Epidermal melanocyte (primary cell): ENCODE results near the gene CSMD2.

ENCODE experiments used
- DNase-seq: peaks from one replicate; pipeline ENCODE4 v3.0.0; 2011; ENCODE audit warnings: low spot score; ENCODE audit not compliant: insufficient read length

CSMD2 gene

DNA sequence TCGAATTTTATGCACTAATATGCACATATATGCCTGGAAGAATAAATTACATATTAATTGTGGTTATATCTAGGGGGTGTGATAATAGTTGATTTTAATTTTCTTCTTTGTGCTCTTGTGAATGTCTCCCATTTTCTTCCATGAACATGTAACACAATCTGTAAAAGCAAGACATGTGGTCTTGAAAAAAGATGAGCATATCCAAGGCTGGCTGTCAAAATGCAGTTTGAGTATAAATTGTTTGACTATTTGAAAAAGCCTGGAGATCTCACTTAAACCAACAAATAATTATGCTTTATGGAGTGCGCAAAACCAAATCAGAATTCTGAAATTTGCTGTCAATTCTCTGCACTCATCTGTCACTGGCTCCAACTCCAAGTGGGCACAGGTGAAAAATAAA, 157.3 kb downstream of the CSMD2 start:
- no peak for DNase-seq

GRCh38 chr1:34005309-34005708, 159.7 kb downstream of the CSMD2 start:
- no peak for DNase-seq

- DNase-seq: no peak
Measured at GRCh38 chr1:34002810-34003209, 162.2 kb downstream of the CSMD2 start.

- no peak for DNase-seq
Measured at GRCh38 chr1:33997127-33998036, 167.6 kb downstream of the CSMD2 start.

DNA sequence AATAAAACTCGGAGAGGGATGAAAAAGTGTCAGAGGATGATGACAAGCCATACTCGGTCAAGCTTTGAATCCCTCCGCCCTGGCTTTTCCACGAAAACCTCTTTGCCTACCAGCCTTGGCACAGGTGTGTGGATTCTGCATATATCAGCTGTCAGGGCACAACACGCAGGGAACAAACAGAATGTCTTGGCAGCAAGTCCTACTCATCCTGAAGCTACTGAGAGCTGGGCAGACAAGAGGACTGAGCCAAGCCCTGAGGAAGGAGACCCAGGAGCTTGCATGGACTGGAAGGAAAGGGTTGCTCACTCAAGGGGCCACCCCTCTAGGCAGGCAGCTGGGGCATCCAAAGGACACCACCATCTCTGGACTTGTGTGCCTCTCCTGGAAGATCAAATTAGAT, 168.7 kb downstream of the CSMD2 start:
- no peak for DNase-seq

GRCh38 chr1:33993301-33993700, 171.7 kb downstream of the CSMD2 start:
- no peak for DNase-seq

DNA sequence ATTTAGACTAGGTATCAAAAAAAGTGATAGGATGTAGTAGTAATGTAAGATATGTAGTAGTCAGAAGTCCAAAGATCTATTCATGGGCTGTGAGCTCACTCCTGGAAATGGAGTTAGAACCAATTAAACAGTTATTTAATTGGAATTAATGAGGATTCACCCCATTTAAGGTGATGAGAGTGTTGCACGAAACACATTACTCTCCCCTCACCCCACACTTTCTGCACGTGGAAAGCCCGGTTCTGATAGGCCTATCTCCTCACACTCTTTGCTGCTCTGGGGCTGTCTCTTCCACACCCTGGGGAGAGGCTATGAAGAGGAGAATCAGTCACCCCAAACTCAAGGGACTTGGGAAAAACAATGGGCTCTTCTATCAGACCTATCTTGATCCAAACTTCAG, 174.7 kb downstream of the CSMD2 start:
- no peak for DNase-seq

GRCh38 chr1:33988161-33988560, 176.9 kb downstream of the CSMD2 start:
- DNase-seq: no peak

- DNase-seq: no peak
Measured at GRCh38 chr1:33986390-33987095, 178.5 kb downstream of the CSMD2 start.

GRCh38 chr1:33985656-33986055, 179.4 kb downstream of the CSMD2 start:
- DNase-seq: no peak

DNA sequence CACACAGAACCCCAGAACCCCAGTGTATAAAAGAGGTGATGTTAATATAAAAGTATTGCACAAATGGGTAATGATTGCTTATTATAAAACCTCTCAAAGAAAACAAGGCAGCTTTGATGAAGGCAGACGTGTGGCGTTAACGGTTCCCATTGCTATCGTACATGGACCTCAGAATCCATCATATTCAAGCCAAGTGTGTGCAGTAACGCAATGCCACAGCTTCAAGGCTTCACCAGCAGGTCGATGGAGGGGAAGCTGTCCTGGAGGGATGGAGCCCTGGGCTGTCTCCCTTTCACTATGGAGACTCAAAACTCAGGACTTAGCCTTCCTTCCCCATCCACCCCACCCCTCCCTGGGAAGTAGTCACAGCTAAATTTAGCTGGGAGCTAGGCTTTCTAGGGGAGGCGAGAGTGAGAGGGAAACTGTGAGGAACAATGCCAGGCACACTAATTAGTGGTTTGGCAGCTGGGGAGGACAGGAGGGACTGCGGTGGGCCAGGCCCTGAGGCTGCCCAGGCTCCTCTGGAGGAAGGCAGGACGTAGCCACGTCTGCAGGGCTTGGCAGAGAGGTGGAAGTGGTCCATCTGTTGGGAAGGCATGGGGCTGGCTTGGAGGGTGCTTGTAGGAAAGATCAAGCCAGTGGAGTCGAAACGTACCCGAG, 180.0 kb downstream of the CSMD2 start:
- DNase-seq: no peak

DNA sequence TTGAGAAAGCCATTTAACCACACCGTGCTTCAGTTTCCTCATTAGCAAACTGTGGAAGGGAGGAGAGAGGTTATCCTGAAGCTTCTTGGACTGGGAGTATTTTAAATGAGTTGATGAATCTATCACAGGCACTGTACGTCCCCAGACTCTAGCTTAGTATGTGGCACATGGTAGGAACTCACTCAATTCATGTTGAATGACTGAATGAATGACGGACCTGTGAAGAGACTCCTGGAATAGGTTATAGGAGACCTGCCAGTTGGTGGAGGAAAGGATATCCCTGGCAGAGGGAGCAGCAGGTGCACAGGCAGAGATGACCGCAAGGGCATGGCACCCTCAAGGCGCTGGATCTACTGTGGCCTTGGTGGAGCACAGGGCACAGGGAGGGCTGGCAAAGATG, 182.6 kb downstream of the CSMD2 start:
- no peak for DNase-seq

GRCh38 chr1:33979341-33979740, 185.7 kb downstream of the CSMD2 start:
- DNase-seq: no peak

GRCh38 chr1:33975961-33976360, 189.1 kb downstream of the CSMD2 start:
- DNase-seq: no peak

GRCh38 chr1:33973799-33974545, 191.1 kb downstream of the CSMD2 start:
- DNase-seq: no peak

- DNase-seq: no peak
Measured at GRCh38 chr1:33972676-33973395, 192.2 kb downstream of the CSMD2 start.

GRCh38 chr1:33971913-33972312, 193.1 kb downstream of the CSMD2 start:
- no peak for DNase-seq

DNA sequence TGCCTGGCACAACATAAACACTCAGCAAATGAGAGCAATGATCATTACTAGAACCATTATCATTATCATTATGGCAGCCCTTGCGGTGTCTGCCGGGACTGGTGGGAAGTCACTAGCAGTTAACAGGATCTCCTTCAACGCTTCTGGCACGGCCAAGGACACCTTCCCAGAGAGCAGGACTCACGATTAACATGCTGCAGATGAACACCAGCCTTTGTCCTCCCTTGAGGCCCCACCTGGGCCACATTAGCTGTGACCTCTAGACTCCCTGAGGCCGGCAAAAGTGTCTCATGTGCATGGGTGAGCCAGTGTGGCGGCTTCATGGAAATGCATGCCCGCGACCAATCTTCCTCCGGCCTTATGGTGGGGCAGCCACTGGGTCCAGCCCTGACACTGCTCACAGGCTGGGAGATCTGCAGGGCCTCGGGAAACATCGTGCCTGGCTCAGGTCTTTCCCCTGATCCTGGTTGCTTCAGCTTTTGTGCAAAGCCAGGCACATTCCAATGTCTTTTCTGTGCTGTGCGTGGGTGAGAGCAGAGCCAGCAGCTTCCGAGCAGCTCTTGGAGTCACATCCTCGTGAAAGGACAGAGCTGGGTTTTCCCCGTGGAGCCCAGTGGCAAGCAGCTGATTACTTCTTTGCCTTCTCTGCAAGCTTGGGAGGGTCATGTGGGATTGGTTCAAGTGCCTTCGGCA, 193.9 kb downstream of the CSMD2 start:
- no peak for DNase-seq

- DNase-seq: no peak
Measured at GRCh38 chr1:33970148-33970825, 194.7 kb downstream of the CSMD2 start.
